Measurements from ENCODE around the gene TRIM72.
"Not testable (repeated sequence)": the region's sequence is repeated elsewhere in the genome, so short reads cannot be mapped to it uniquely, and the experiment has no call there.

TRIM72 gene
- 0.39 to 1.3 (median 0.61) reads per million in 4 experiments for total RNA-seq

- DNase-seq: no peak
Measured at GRCh38 chr16:31213877-31214707, at the start of gene TRIM72. TSS of gene TRIM72 (plus strand) at chr16:31214119. CDS start at chr16:31214739, 620 bp downstream.

- no peak for DNase-seq
Measured at GRCh38 chr16:31167315-31167714, 46.6 kb upstream of the TRIM72 start.

GRCh38 chr16:31168848-31169247 lies 45.1 kb upstream of the TRIM72 start:
- no peak for DNase-seq

GRCh38 chr16:31170048-31170447 lies 43.9 kb upstream of the TRIM72 start:
- not testable (repeated sequence) for DNase-seq

GRCh38 chr16:31177136-31177535 lies 36.8 kb upstream of the TRIM72 start:
- DNase-seq: no peak

GRCh38 chr16:31179219-31179746 lies 34.6 kb upstream of the TRIM72 start:
- DNase-seq: no peak

- peak; percentile 91 for DNase-seq
Measured at GRCh38 chr16:31179747-31180459, 34.0 kb upstream of the TRIM72 start, which contains the start of gene FUS. TSS of gene FUS (plus strand) at chr16:31180139. CDS start at chr16:31180215, 76 bp downstream.

GRCh38 chr16:31181102-31181830 lies 32.7 kb upstream of the TRIM72 start:
- peak; percentile 22 for DNase-seq

- DNase-seq: no peak
Measured at GRCh38 chr16:31182391-31182790, 31.5 kb upstream of the TRIM72 start.

GRCh38 chr16:31183432-31184428 lies 30.2 kb upstream of the TRIM72 start:
- no peak for DNase-seq

- DNase-seq: no peak
Measured at GRCh38 chr16:31184888-31185287, 29.0 kb upstream of the TRIM72 start.

- DNase-seq: no peak
Measured at GRCh38 chr16:31185339-31185738, 28.6 kb upstream of the TRIM72 start.

- DNase-seq: no peak
Measured at GRCh38 chr16:31186176-31186575, 27.7 kb upstream of the TRIM72 start.

GRCh38 chr16:31186930-31187807 lies 26.8 kb upstream of the TRIM72 start:
- DNase-seq: no peak

- DNase-seq: no peak
Measured at GRCh38 chr16:31187808-31188189, 26.1 kb upstream of the TRIM72 start.

GRCh38 chr16:31188450-31189411 lies 25.2 kb upstream of the TRIM72 start:
- DNase-seq: no peak

- no peak for DNase-seq
Measured at GRCh38 chr16:31189412-31189778, 24.5 kb upstream of the TRIM72 start.

- no peak for DNase-seq
Measured at GRCh38 chr16:31190061-31190460, 23.9 kb upstream of the TRIM72 start.

- no peak for DNase-seq
Measured at GRCh38 chr16:31190818-31191444, 23.0 kb upstream of the TRIM72 start.

All from effector CD8-positive, alpha-beta T cell (primary cell).